ENCODE results near the gene COLEC12.

The COLEC12 gene

DNA sequence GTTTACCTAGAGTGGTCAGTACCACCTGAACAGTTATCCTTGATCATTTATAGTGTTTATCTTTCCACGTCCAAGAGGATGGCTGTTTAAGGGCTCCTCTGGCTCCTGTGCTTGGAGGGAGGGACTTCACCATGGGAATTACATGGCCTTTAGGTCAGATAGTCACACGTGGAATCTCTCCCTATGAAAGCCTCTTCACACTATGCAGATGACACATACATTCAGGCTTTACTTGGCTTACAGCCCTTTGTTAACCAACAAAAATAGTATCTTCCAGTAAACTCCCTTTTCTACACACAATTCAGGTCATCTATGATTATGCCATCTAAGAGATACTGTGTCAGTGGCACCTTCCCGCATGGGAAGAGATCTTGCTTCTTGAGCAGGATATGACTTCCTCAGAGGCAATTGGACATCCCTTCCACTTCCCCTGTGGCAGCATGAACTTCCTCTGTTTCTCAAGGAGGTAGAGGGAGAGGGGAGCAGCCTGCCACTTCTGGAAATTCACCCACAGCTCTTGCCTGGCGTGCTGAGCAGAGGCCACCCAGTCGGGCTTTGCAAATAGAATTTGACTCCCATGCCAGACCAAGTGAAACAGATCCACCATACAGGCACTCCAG lies 53.5 kb downstream of the COLEC12 start:
- no peak for DNase-seq (ENCODE audit: low read depth in 2 of 2)

- no peak for DNase-seq (ENCODE audit: low read depth in 2 of 2)
Measured at GRCh38 chr18:445055-445454, 55.4 kb downstream of the COLEC12 start.

- no peak for DNase-seq (ENCODE audit: low read depth in 2 of 2)
Measured at GRCh38 chr18:438571-438970, 61.9 kb downstream of the COLEC12 start.

GRCh38 chr18:435940-436339 lies 64.6 kb downstream of the COLEC12 start:
- no peak for DNase-seq (ENCODE audit: low read depth in 2 of 2)

GRCh38 chr18:434410-434809 lies 66.1 kb downstream of the COLEC12 start:
- DNase-seq (ENCODE audit: low read depth in 2 of 2), result no peak

DNA sequence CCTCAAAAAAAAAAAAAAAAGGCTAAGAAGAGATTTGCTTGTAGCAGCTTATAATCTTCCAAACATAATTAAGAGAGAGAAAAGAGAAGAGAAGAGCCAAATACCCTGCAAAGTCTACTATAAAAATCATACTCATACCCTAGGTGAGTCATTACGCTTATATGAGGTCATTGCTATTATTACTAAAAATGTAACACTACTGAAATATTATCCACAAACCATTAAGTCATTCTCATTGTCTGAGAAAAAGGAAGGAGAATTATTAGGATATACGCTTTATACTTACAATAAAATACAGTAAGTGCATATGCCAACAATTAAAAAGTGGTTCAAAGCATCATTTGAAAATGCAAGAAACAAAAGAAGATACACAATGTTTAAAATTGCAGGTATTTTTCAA lies 66.5 kb downstream of the COLEC12 start:
- no peak for DNase-seq (ENCODE audit: low read depth in 2 of 2)

DNA sequence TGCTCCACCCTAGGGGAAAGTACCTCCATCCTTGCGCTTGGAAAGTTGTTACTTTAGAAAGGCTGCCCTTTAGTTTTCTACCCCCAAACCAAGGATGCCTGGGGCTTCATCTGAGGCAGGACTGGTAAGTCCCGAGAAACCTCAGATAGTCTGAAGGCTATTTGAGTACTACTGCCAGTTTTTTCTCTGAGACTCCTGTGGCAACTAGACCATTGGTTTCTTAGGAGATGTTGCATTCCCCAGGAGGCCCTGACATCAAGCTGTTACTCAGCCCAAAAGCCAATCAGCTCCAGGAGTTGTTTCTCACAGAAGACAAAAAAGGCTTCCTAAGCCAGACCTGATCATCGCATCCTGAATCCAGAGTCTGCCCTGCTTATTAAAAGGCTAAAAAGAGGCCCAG lies 67.2 kb downstream of the COLEC12 start:
- DNase-seq (ENCODE audit: low read depth in 2 of 2), result no peak

GRCh38 chr18:432791-433190 lies 67.7 kb downstream of the COLEC12 start:
- DNase-seq (ENCODE audit: low read depth in 2 of 2), result no peak

- no peak for DNase-seq (ENCODE audit: low read depth in 2 of 2)
Measured at GRCh38 chr18:429030-429429, 71.5 kb downstream of the COLEC12 start.

DNA sequence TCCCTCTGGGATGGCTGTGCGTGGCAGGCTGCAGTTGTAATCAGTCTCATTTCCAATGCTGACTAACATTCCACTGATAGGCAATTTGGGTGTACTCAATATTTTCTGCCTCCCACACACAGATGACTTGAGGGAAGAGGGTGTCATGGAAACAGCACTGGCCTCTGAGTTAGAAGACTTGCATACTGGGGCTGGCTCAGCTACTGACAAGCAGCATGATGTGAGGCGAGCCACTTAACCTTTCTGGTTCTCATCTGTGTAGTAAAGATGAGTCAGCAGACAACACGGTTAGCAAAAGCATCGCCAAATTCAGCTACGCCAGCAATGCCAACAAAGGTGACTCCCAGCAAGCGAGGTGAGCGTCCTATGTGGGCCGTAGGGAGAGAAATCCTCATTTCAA lies 73.5 kb downstream of the COLEC12 start:
- DNase-seq (ENCODE audit: low read depth in 2 of 2), result no peak

DNA sequence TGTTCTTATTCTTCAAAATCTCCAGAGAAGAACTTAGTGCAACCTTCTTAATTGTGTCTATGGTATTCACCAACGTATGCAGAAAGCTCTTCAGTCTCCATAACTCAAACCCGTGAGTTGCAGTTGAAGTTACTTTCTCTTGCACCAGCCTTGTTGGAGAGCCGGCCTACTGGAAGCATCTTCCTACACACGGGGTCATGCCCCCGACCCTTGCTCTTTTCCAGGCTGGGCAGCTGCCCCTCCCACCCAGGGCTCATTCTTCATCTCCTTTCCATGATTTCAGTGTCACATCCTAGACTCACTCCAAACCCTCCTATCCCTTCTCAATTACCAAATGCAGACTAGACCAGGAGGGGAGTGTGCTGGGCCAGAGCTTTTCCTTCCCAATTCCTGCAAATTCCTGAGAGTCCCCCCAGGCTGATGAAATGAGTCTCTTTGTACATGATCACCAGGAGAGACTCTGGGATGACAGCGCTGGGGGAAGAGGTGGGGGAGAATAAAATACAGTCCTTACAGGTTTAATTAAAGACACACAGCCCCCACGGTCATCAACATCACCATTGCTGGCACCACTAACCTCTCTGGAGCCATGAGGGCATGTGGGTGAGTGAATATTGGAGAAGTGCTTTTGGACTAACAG lies 75.3 kb downstream of the COLEC12 start:
- DNase-seq (ENCODE audit: low read depth in 2 of 2), result no peak

DNA sequence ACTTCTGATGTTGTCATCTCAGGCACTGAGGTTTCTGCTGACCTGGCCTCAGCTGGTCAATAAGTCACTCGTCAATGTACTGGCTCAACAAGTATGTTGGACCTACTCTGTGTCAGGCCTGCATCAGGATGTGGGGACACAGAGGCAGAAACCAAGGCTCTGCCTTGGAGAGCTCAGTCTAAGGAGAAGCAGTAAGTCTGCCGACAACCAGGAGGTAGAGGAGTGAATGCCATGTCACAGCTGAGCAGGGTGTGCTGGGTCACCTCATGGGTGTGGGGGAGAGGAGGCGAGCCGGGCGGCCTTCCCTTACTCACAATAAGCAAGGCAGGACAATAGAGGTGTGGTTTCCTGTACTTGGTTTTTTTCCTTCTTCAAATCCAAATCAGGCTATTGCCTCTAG lies 75.8 kb downstream of the COLEC12 start:
- no peak for DNase-seq (ENCODE audit: low read depth in 2 of 2)

GRCh38 chr18:424071-424661 lies 76.3 kb downstream of the COLEC12 start:
- no peak for DNase-seq (ENCODE audit: low read depth in 2 of 2)

DNA sequence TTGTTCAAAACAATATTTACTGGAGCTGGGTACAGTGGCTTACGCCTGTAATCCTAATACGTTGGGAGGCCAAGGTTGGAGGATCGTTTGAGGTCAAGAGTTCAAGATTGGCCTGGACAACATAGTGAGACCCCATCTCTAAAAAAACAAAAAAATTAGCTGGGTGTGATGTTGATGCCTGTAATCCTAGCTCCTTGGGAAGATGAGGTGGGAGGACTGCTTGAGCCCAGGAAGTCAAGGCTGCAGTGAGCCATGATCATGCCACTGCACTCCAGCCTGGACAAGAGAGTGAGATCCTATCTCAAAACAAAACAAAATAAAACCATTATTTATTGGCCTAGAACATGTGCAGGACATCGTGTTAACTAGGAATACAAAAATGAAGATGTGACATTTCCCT lies 77.5 kb downstream of the COLEC12 start:
- no peak for DNase-seq (ENCODE audit: low read depth in 2 of 2)

- DNase-seq (ENCODE audit: low read depth in 2 of 2), result no peak
Measured at GRCh38 chr18:421247-422155, 79.0 kb downstream of the COLEC12 start.

GRCh38 chr18:420661-421246 lies 79.7 kb downstream of the COLEC12 start:
- no peak for DNase-seq (ENCODE audit: low read depth in 2 of 2)

DNA sequence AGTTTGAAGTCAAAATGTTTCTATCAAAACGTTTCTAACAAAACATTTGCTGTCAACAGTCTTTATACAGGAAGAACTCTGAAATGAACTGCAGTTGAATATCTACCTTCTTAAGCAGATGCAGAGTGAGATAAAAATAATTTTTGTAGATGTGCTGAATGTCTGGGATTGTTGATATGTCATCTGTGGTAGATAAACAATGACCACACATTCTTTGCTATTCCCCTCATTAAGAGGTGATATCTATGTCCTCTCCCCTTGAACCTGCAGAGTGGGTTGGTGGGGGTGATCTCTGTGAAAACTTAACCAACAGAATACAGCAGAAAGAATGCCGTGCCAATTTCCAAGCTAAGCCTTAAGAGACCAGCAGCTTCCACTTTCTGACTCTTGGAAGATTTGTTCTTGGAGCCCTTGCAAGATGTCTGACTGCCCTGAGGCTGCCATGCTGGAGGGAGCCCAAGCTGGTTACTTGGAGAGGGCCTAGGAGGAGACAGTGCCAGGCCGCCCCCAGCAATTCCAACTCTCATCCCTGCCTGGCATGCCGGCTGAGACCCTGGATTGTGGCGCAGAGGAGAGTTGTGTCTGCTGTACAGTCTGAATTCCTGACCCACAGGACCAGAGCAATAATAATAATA lies 80.8 kb downstream of the COLEC12 start:
- no peak for DNase-seq (ENCODE audit: low read depth in 2 of 2)

DNA sequence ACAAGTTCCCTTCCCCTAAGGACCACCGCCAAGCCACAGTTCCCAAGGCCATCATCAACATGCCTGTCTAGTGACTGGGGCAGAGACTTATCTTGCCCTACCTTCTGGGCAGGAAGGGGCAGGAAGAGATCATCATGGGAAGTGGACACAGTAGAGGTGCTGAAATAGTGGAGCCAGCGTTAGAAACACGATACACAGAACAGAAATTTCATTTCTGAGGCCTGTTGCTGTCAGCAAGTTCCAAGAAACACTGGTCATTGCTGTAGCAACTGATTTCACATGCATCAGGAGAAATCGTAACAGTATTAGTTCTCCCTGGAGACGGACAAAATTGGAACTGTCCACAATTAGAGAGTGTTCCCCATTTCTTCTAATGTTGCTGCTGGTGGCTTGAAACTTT lies 83.0 kb downstream of the COLEC12 start:
- no peak for DNase-seq (ENCODE audit: low read depth in 2 of 2)

DNA sequence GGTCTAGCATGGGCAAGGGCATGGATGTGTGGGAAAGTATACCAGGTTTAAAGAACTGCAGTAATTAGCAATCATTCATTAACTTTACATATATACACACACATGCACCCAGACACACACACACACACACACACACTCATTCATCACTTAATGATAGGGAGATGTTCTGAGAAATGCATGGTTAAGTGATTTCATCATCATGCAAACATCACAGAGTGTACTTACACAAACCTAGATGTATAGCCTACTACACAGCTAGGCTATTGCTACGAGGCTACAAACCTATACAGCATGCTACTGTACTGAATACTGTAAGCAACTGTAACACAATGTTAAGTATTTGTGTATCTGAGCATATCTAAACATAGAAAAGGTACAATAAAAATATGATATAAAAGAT lies 83.6 kb downstream of the COLEC12 start:
- no peak for DNase-seq (ENCODE audit: low read depth in 2 of 2)

GRCh38 chr18:415617-416612 lies 84.6 kb downstream of the COLEC12 start:
- no peak for DNase-seq (ENCODE audit: low read depth in 2 of 2)
